Endothelial cell of umbilical vein (primary cell): ENCODE measurements around the gene GALK2. TPM values are rescaled to one million over a fixed set of nuclear protein-coding genes. Genes with fewer than 3 reads are reported as not detected.

Experiments
- BruUV-seq: library from RNA; stranded (reverse); fragments of 400-500 nt; replicated peaks from 2 replicates; lab custom pipeline; 2021; lab: Mats Ljungman, UMichigan
- CTCF ChIA-PET: fragments of 300-600, 350-600 bp; sonication (Branson Sonifier 250); formaldehyde crosslinking; loops from one replicate; lab custom pipeline; 2021; ENCODE audit warnings: antibody characterized with exemption, inconsistent platforms; lab: Charles Lee
- POLR2A ChIA-PET: fragments of 300-600, 350-600 bp; sonication (Branson Sonifier 250); formaldehyde crosslinking; loops from one replicate; lab custom pipeline; 2021; ENCODE audit warnings: antibody characterized with exemption, inconsistent platforms; lab: Charles Lee
- DNase-seq: peaks from one replicate; pipeline ENCODE4 v3.0.0-alpha.2; 2011; ENCODE audit warnings: low read depth, low spot score
- FAIRE-seq: peaks from 2 replicates; lab custom pipeline; 2011; peaks lifted over from hg19 to GRCh38; lab: Jason Lieb, UNC
- H2AFZ ChIP-seq: 2 replicates; pipeline ENCODE4 v1.6.0; 2012; ENCODE audit warnings: low read depth, low read length, control low read depth, inconsistent platforms
- H3K27ac ChIP-seq: 2 replicates; pipeline ENCODE4 v1.5.1; 2011; ENCODE audit warnings: low read depth, mild to moderate bottlenecking, control low read depth, low read length, moderate library complexity; ENCODE audit not compliant: insufficient read depth
- H3K27me3 ChIP-seq, 2 experiments: 2 replicates each; pipeline versions ENCODE4 v1.6.0 to v1.6.1; 2011; ENCODE audit warnings: low read length in 2 of 2, mixed read lengths in 1 of 2; ENCODE audit not compliant: control insufficient read depth in 2 of 2, insufficient read depth in 2 of 2
- H3K36me3 ChIP-seq, 2 experiments: 2 replicates in 1 of 2; 3 replicates in 1 of 2; pipeline ENCODE4 v1.5.1; 2011; ENCODE audit warnings: low read length in 2 of 2, mild to moderate bottlenecking in 1 of 2, moderate library complexity in 1 of 2; ENCODE audit not compliant: control insufficient read depth in 2 of 2, insufficient read depth in 2 of 2; ENCODE audit errors: extremely low read depth in 1 of 2
- H3K4me1 ChIP-seq: 3 replicates; pipeline ENCODE4 v1.5.1; 2011; ENCODE audit warnings: mild to moderate bottlenecking, low read length; ENCODE audit not compliant: control insufficient read depth, insufficient read depth; ENCODE audit errors: extremely low read depth
- H3K4me2 ChIP-seq: 2 replicates; pipeline ENCODE4 v1.6.1; 2011; ENCODE audit warnings: low read length, control low read depth, mixed read lengths; ENCODE audit not compliant: insufficient read depth
- H3K4me3 ChIP-seq, 3 experiments: fragments of 200-600 bp in 1 of 3; sonication (generic), shearing (Covaris generic) in 1 of 3; replicated peaks in 1 of 3; 2 replicates each; pipeline ENCODE4 v1.5.1; 2011 to 2016; ENCODE audit warnings: control low read depth in 3 of 3, low read length in 3 of 3, mild to moderate bottlenecking in 2 of 3, inconsistent platforms in 1 of 3, low read depth in 1 of 3, moderate library complexity in 1 of 3; ENCODE audit not compliant: insufficient read depth in 1 of 3
- H3K79me2 ChIP-seq: 2 replicates; pipeline ENCODE4 v1.6.0; 2012; ENCODE audit warnings: low read length, inconsistent platforms; ENCODE audit not compliant: control insufficient read depth, insufficient read depth
- H3K9ac ChIP-seq: replicated peaks from 2 replicates; pipeline ENCODE3; 2011; ENCODE audit warnings: low read length, control low read depth; ENCODE audit not compliant: insufficient read depth; ENCODE audit errors: extremely low read depth
- H3K9me1 ChIP-seq: replicated peaks from 3 replicates; pipeline ENCODE4 v1.6.0; 2011; ENCODE audit warnings: mild to moderate bottlenecking, low read length; ENCODE audit not compliant: control insufficient read depth, insufficient read depth; ENCODE audit errors: extremely low read depth
- H3K9me3 ChIP-seq: replicated peaks from 2 replicates; pipeline ENCODE4 v1.5.1; 2012; ENCODE audit warnings: low read length, inconsistent platforms; ENCODE audit not compliant: control insufficient read depth, insufficient read depth
- H4K20me1 ChIP-seq: replicated peaks from 2 replicates; pipeline ENCODE3; 2011; ENCODE audit warnings: mild to moderate bottlenecking, low read length; ENCODE audit not compliant: control insufficient read depth, insufficient read depth; ENCODE audit errors: extremely low read depth
- EZH2 ChIP-seq: IDR thresholded peaks from 2 replicates; pipeline ENCODE4 v1.6.1; 2012; ENCODE audit warnings: borderline replicate concordance, low read depth, mild to moderate bottlenecking, moderate library complexity, low read length, inconsistent platforms; ENCODE audit not compliant: severe bottlenecking
- FOS ChIP-seq: IDR thresholded peaks from 2 replicates; pipeline ENCODE4 v1.6.1; 2011; ENCODE audit warnings: mild to moderate bottlenecking, low read length, moderate library complexity, borderline replicate concordance; ENCODE audit not compliant: insufficient read depth
- GATA2 ChIP-seq: IDR thresholded peaks from 2 replicates; pipeline ENCODE4 v1.7.0; 2011; ENCODE audit warnings: low read depth, mild to moderate bottlenecking, moderate library complexity, mixed read lengths, low read length; ENCODE audit not compliant: insufficient read length, insufficient read depth
- JUN ChIP-seq: IDR thresholded peaks from 2 replicates; pipeline ENCODE4 v1.6.1; 2011; ENCODE audit warnings: borderline replicate concordance, low read depth; ENCODE audit not compliant: insufficient read length, insufficient read depth
- MYC ChIP-seq: IDR thresholded peaks from one replicate; pipeline ENCODE4 v1.6.1; 2011; ENCODE audit warnings: mild to moderate bottlenecking, low read depth, low read length
- POLR2A ChIP-seq: IDR thresholded peaks from 2 replicates; pipeline ENCODE4 v1.6.1; 2012; ENCODE audit warnings: low read depth, mild to moderate bottlenecking, control low read depth, low read length
- POLR2AphosphoS5 ChIP-seq: IDR thresholded peaks from 2 replicates; pipeline ENCODE4 v1.6.1; 2012; ENCODE audit warnings: low read depth, mild to moderate bottlenecking, control low read depth, low read length, moderate library complexity; ENCODE audit not compliant: insufficient read depth
- dilution Hi-C: fragments of 300-500 bp; cut with MboI; formaldehyde crosslinking; loops from one replicate; pipeline ENCODE4 v1.15.0; 2019; ENCODE audit warnings: low sequenced_read_pairs; ENCODE audit not compliant: extremely low pct_ligation_motif_present
- intact Hi-C: fragments of 100-400 bp; cut with micrococcal nuclease; formaldehyde crosslinking; loops from one replicate; pipeline ENCODE4 v1.10.0; 2022
- polyA plus RNA-seq, 4 experiments: library from polyadenylated mRNA; depleted of rRNA in 3 of 4; stranded (reverse) in 3 of 4; unstranded in 1 of 4; fragments of >200 nt; gene quantifications; 2 replicates each; pipeline versions ENCODE4 v1.2.1 to v1.2.3, GENCODE V29; 2011 to 2012; ENCODE audit warnings: missing spikeins in 1 of 4
- total RNA-seq: library from RNA; stranded (reverse); gene quantifications from 2 replicates; pipeline ENCODE4 v1.2.3, GENCODE V29; 2021
- TF ChIP-seq, protein P1 (sequence below): IDR thresholded peaks from 2 replicates; pipeline ENCODE4 v1.6.1; 2011; ENCODE audit not compliant: insufficient read depth, insufficient read length
- TF ChIP-seq, protein P2 (sequence below), 2 donors: IDR thresholded peaks; 1 replicate in 1 of 2; 2 replicates in 1 of 2; pipeline ENCODE4 v1.5.1; 2011; ENCODE audit warnings: low read length in 2 of 2, mild to moderate bottlenecking in 2 of 2, moderate library complexity in 2 of 2, control low read depth in 1 of 2, inconsistent platforms in 1 of 2, low read depth in 1 of 2; ENCODE audit not compliant: insufficient read depth in 1 of 2; ENCODE audit errors: extremely low read depth in 1 of 2

The GALK2 gene
- total and polyA plus RNA-seq, 2 donors (not counting 3 experiments of a cell fraction or from before 2014, with no cell fraction given): 19.9 to 31.3 TPM

DNA sequence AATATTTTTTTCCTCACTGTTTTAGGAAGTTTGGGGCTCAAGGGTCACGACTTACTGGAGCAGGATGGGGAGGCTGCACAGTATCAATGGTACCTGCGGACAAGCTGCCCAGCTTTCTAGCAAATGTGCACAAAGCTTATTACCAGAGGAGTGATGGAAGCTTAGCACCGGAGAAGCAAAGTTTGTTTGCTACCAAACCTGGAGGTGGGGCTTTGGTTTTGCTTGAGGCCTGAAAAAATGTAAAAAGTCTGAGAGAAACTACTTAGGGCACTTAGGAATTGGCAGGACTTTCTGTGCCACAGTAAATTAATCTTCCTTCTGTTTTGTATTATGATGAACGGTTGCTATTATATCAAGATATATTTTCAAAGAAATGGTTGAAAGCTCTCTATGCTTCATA lies 157.9 kb downstream of the GALK2 start:
- Histone ChIP-seq H3K79me2 (no peaks in the 10 kb centered on the region), H3K9me1 (peaks cover 3% of the 10 kb centered on the region), H3K36me3 (peaks cover 0 to 2% of the 10 kb centered on the region in 2 experiments), H4K20me1 (no peaks in the 10 kb centered on the region), H3K9me3 (no peaks in the 10 kb centered on the region), H2AFZ (no peak overlapping the region), H3K27ac (no peak overlapping the region), H3K4me2 (no peak overlapping the region), H3K4me3 (no peak overlapping the region), H3K9ac (no peak overlapping the region), H3K27me3 (no peaks in the 10 kb centered on the region), H3K4me1 (no peaks in the 10 kb centered on the region)
- no peak for DNase-seq
- BruUV-seq: no TSS peak
- ChIA-PET CTCF (no interaction called here), POLR2A (no interaction called here)
- TF ChIP-seq JUN (no peak), MYC (no peak)
- intact Hi-C loops (no loop called here), dilution Hi-C loops (no loop called here)
- no peak for FAIRE-seq

DNA sequence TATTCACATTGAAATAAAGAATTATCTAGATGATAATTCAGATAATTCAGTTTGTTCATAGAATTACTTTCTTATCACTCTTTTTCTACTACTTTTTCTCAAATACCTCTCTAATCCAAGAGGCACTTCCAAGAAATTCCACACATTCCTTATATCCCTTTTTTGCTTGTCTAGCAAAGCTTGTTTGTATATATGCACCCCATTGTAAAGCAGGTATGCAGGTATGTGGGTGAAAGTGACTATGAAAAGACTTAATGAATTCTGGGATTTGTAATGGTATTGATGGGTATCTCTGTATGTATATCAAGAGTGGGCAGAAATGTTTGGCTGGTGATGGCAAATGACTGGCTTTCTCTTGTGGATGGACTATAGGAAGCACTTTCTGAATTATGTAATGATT lies 158.9 kb downstream of the GALK2 start:
- FAIRE-seq (no peak), DNase-seq (no peak)
- Histone ChIP-seq H3K4me3 (no peak overlapping the region), H3K27ac (no peak overlapping the region), H3K9me1 (peaks cover 3% of the 10 kb centered on the region), H3K9ac (no peak overlapping the region), H3K4me1 (no peaks in the 10 kb centered on the region), H3K36me3 (peaks cover 0 to 2% of the 10 kb centered on the region in 2 experiments), H4K20me1 (no peaks in the 10 kb centered on the region), H3K79me2 (no peaks in the 10 kb centered on the region), H3K27me3 (no peaks in the 10 kb centered on the region), H3K9me3 (no peaks in the 10 kb centered on the region), H3K4me2 (no peak overlapping the region), H2AFZ (no peak overlapping the region)
- no peak for TF ChIP-seq POLR2A
- no peak for TF ChIP-seq FOS
- TF ChIP-seq JUN: no peak
- no peak for TF ChIP-seq MYC
- TF ChIP-seq, protein P1, sequence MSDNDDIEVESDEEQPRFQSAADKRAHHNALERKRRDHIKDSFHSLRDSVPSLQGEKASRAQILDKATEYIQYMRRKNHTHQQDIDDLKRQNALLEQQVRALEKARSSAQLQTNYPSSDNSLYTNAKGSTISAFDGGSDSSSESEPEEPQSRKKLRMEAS: no peak
- no peak for TF ChIP-seq GATA2
- TF ChIP-seq EZH2: no peak
- no peak for TF ChIP-seq POLR2AphosphoS5
- TF ChIP-seq, protein P2, sequence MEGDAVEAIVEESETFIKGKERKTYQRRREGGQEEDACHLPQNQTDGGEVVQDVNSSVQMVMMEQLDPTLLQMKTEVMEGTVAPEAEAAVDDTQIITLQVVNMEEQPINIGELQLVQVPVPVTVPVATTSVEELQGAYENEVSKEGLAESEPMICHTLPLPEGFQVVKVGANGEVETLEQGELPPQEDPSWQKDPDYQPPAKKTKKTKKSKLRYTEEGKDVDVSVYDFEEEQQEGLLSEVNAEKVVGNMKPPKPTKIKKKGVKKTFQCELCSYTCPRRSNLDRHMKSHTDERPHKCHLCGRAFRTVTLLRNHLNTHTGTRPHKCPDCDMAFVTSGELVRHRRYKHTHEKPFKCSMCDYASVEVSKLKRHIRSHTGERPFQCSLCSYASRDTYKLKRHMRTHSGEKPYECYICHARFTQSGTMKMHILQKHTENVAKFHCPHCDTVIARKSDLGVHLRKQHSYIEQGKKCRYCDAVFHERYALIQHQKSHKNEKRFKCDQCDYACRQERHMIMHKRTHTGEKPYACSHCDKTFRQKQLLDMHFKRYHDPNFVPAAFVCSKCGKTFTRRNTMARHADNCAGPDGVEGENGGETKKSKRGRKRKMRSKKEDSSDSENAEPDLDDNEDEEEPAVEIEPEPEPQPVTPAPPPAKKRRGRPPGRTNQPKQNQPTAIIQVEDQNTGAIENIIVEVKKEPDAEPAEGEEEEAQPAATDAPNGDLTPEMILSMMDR (IDR thresholded peaks at IDR 0.05; ENCODE audit: extremely low read depth in 1 of 2, insufficient read depth in 1 of 2, low read depth in 1 of 2, low read length in 2 of 2): no peak
- intact Hi-C loops: no loop called here
- dilution Hi-C loops: no loop called here
- no TSS peak for BruUV-seq
- ChIA-PET POLR2A (no interaction called here), CTCF (no interaction called here)
